Inferior parietal cortex (tissue), 1 donor: ENCODE measurements around the gene TPX2.
"Not testable (repeated sequence)": the region's sequence is repeated elsewhere in the genome, so short reads cannot be mapped to it uniquely, and the experiment has no call there.

Source experiments
- DNase-seq: peaks from one replicate; pipeline ENCODE4 v3.0.0-alpha.2; 2016; ENCODE audit errors: extremely low spot score

TPX2 gene

DNA sequence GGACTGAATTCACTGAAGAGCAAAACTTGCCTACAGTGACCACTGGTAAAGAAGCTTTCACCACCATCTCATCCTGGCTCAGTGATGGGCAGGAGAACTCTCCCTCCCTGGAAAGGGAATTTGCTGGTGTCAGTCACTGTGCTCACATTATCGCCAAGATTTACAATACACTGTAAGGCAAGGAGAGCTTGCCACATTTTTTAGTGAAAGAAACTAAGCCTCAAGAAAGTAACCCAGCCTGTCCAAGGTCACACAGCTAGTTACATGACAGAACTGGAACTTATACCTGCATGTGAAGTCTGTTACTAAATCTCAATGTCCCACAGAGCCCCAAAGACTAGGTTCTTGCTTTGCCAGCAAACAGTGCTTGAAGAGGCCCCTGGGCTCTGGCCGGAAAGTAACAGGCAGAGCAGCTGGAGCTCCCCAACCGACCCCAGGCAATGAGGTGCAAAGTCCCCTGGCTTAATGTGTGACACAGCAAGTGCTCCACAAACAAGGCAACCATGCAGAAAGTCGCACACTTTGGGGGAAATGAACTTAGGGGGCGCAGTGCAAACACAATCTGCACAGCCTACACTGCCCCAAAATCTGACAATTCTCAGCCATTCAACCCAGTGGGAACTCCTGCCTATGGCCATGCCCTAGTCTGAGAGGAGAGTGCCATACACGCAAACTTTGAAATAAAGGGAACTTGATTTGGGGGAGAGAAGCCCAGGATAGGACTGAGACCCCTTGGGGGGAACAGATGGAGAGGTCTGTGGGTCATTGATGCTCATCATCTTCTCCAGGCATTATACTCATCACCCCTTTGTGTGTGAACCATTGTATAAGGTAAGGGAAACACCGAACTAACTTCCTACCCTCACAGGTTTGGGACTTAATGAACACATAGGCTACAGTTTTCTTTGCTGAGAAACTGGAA, 18.3 kb upstream of the TPX2 start:
- DNase-seq = no peak

DNA sequence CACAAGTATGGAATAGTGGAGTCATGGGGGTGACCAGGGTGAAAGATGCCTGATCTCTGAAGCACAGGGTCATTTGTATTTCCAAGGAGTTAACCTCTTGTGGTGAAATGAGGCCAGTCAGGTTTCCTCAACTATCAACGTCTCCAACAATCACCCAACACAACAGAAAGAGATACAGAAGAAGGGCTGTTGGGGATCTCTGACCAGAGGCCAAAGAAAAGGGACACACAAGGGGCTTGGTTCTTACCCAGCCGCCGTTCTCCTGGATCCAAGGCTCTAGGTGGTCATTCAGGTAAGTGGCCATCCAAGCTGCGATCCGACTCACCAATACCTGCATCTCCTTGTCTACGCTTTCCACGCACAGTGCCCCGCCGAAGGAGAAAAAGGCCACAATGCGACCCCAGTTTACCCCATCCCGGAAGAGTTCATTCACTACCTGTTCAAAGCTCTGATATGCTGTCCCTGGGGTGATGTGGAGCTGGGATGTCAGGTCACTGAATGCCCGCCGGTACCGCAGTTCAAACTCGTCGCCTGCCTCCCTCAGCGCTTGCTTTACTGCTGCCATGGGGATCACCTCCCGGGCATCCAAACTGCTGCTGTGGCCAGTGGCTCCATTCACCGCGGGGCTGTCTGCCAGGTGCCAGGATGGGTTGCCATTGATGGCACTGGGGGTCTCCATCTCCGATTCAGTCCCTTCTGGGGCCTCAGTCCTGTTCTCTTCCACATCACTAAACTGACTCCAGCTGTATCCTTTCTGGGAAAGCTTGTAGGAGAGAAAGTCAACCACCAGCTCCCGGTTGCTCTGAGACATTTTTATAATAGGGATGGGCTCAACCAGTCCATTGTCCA, 17.5 kb upstream of the TPX2 start:
- DNase-seq = no peak

DNA sequence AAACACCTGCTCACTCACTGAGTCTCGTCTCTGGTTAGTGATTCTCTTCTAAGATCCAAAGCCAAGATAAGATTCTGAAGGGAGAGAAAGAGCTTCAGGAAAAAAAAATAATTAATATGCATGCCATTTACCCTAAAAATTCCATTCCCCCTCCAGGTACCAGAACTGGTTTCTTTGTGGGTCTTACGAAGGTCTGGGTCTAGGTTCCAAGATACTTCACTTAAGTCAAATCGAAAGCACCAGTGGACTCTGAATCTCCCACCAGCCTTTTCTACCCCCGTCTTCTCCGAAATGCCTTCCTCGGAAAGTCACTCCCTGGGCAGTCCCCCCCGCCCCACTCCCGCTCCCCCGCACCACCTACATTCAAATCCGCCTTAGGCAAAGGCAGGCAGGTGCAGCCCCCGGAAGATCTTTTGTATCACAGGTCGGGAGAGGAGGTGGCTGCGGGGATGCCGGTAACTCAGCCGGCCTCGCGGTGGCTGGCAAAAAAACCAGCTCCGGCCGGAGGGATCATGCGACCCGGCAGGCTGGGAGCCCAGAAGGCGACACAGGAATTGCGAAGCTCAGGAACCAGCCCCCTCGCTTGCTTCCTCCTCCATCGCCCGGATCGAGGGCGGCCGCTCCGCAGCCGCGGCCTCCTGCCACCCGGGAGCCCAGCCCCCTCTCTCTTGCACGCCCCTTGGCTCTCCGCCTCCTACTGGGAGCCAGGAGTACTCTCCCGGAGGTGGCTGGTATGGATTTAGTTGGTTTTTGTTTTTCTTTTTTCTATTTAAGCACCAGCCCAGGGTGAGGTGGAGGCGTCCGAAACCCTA, 16.6 kb upstream of the TPX2 start, which contains the start of gene BCL2L1:
Gene BCL2L1, minus strand, starts transcription at position 612 of the 812 bp plus-strand sequence. CDS start 650 bp downstream, outside the sequence.
- DNase-seq = peak; percentile 85

DNA sequence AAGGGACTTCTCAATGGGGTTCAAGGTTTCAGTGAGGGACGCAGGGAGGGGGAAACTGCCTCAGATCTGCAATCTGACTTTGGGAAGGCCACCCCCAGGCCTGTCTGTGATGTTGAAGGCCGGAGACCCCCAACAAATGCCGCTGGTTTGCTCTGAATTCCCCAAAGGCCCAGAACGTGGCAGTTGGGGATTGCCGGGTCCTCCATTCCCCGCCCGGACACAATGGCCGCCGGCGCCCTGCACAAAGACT, 16.1 kb upstream of the TPX2 start:
- no peak for DNase-seq

DNA sequence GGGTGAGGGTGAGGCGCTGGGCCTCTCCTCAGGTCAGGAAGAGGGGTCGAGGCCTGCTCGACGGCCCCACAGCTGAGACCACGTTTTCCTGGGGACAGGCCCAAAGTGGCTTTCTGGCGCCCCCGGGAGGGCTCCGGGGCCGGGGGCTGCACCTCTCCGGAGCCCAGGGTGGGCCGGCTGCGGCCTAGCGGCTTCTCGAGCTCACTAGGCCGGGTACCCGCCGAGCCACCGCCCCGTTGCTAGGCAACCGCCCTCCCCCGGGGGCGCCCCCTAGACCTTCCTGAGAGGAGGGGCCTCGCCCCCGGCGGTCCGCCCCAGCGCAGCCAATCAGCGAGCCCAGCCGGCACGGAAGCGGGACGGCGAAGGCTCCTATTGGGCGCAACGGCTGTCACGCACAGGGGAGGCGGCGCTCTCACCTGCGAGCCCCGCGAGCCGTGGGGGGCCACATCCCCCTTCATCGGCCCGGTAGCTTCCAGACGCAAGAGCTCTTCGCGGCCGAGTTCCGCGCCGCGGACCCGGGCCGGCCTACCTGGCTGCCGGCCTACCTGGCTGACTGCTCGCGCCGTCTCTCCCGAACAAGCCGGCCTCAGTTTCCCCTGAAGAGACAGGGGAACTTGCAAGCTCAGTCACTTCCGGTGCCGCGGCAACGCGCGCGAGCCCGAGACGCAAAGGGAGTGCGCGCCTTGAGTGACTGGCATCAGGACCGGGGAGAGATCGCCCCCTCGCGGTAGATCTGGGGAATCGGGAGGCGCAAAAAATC, 15.6 kb upstream of the TPX2 start:
- DNase-seq = peak; percentile 97

DNA sequence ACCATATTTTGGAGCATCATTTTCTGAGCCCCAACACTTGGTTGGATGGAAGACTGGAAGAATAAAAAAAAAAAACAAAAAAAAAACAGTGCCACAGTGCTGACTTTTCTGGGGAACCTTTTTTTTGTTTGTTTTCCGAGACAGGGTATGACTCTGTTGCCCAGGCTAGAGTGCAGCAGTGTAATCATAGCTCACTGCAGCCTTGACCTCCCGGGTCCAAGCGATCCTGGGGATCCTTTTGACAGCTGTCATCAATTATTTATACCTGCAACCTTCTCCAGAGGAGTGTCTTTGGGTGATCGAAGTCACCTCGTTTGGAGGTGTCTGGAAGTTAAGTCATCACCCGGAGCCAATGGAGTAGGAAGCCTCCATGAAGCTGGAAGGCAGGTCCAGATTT, 7.8 kb upstream of the TPX2 start:
- DNase-seq = no peak

DNA sequence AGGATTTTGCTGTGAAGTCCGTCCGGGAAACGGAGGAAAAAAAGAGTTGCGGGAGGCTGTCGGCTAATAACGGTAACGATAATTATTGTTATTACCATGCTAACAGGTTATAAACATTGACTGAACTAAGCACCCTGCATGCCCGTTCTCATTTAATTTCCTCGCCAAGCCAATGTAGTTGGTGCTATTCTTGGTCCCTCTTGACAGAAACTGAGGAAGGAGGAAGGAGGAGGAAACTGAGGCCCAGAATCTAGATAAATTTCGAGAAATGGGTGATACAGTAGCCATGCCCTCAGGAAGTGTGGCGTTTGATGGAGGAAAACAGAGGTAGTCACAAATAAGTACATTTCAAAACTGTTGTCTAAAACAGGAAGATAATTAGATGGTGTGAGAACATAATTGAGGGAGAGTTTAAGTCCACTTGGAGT, 474 bp downstream of the TPX2 start:
- no peak for DNase-seq

DNA sequence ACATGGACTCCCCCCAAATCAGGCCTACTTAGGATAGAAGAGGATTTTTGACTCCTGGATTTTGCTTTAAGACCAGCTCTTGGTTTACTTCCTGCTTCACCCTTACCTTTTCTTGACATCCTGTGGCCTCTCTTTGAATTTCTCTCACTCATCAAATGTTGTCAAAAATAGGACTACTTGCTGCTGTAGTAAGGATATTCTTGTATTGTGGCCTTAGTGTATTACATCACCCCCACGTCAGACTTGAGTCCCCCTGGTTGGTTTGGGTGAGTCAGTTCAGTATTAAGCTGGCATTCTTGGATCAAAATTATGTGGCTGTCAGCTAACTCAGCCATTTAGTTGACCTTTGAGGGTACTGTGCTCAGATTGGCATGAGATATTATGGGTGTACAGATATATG, 1.1 kb downstream of the TPX2 start:
- DNase-seq = no peak

DNA sequence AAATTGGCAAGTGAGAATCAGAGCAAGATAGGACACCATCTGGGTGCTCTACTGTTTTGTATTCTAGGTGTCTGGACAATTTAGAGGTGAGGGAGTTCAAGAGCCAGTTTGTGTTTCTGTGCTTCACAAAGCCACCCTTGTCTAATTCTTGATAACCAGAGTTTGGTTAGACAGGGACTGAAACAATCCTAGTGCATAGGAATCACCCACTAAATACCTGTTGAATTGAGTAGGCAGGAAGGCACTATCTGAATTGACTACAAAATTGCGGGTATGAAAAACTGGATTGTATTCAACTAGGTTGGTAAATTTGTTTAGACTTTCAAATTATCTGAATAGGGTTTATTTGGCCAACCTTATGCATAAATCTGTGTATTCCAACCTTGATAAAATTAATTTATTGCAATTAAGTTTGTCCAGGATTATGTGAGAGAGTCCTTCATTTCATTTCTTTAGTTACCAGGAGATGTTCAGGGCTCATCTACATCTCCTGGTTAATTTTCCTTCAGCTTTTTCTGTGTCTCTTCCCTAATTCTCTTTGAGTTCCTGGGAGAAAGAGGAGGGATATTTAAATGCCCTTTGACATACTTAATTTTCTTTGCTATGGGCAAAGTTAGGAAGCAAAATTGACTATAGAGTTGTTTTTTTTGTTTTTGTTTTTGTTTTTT, 1.7 kb downstream of the TPX2 start:
- no peak for DNase-seq

DNA sequence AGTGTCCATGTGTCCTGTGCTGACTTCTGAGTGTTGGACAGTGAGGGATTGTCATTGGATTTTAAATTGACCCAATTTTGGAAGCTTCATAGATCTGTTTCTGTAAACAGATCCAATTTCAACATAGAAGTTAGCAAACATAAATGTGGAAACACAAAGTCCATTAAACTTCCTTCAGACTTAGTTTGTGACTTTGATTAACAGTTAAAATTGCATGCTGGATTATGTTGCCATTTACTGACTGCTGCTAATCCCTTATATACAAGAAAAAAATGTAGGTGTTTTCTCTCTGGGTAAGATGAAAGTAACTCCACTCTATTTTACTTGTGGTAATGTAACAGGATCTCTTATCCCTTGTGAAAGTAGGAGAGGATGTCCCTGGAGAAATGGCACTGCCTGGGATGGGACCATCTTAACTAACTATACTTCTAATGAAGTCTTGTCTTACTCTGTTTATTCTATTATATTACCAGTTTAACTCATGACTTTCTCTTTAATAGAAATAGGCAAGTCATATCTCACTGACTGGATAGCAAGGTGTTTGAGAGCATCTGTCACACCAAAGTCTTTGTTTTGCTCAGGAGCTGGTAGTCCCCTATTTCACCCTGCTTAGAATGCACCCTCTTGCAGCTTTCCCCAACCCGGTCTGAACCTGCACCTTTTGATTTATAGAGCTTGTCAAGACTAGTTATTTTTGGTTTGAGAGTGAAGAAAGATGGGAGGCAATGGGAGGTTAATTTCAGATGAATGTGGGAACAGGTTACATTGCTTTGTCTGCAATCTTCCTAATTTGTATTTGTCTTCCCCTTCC, 7.2 kb downstream of the TPX2 start:
- DNase-seq = no peak

DNA sequence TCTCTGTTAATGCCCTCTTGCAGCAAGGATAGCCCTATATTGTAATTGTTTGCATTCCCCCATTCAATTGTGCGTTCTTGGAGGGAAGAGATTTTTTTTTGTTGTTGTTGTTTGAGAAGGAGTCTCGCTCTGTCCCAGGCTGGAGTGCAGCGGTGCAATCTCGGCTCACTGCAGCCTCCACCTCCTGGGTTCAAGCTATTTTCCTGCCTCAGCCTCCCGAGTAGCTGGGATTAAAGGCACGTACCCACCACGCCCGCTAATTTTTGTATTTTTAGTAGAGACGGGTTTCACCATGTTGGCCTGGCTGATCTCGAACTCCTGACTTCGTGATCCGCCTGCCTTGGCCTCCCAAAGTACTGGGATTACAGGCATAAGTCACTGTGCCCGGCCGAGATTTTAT, 7.9 kb downstream of the TPX2 start:
- not testable (repeated sequence) for DNase-seq

DNA sequence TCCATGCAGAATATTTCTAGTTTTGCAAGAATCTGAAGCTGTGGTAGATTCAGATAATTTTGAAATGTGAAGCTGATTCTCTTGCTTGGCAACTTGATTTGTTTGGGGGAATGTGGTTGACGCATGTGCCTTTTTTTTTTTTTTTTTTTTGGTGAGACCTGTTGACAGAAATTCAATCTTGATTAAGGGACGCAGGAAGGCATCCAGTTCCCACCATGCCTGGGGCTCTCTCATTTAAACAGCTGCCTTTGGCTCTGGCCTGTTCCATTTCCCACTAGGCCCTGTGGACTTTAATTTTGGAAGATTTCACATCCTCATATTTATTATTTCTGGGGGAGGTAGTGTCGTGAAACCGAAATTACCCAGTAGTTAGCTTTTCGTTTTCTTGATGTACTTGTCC, 8.6 kb downstream of the TPX2 start:
- no peak for DNase-seq

DNA sequence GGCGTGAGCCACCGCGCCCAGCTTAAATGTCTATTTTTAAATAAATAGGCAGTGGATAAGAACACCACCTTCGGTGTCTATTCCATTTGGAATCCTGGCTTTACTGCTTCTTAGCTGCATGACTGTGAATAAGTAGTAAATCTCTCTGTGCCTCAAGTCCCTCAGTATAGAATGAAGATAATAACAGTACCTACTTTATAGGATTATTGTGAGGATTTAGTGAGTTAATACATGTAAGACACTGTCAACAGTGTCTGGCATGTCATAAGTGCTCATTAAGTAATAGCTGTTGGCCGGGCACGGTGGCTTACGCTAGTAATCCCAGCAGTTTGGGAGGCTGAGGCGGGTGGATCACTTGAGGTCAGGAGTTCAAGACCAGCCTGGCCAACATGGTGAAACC, 10.1 kb downstream of the TPX2 start:
- DNase-seq = no peak

DNA sequence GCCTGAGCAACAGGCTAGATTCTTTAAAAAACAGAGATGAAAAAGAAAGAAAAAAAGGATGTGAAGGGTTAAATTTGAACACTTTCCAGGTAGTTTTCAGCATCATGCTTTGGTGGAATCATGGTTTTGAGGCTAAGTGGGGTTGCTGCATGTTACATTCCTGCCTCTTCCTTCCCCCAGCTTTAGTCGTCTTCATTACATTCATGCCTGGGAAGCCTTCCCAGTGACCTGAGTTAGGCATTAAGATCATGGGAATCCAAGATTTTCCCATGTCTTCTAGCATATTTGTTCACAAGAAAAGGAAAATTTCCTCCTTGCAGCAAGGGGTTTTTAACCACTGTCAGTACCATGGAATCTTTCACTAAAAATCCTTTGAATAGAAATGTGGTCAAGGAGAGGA, 12.0 kb downstream of the TPX2 start:
- DNase-seq = no peak

DNA sequence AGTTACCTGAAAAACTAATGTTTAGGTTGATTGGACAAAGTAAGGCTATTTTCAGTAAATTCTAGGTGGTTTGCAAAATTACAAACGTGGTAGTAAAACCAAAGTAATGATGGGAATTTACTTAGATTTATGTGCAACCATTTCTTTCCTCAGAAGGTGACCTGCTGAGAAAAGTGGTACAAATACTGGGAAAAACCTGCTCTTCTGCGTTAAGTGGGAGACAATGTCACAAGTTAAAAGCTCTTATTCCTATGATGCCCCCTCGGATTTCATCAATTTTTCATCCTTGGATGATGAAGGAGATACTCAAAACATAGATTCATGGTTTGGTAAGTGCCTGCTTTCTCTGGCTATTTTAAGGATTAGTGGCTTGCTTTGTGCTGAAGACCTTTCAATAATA, 18.2 kb downstream of the TPX2 start:
- DNase-seq = no peak

DNA sequence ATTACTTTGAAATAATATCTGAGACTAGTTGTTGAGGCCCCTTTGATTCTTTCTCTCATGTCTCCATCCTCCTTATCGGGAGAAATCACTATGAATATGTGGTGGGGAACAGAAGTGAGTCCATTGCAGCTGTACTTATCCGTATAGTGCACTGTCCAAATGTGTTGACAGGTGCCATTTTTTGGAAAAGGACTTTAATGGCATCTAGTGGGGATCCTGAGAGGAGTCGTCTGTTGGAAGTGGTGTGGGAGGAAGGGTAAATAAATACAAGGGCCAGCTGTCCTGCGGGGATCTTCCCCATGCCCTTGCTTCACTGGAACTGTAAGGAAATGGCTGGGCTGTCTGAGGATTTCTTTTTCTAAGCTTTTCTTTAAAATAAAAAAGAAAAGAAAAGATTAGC, 19.4 kb downstream of the TPX2 start:
- no peak for DNase-seq

DNA sequence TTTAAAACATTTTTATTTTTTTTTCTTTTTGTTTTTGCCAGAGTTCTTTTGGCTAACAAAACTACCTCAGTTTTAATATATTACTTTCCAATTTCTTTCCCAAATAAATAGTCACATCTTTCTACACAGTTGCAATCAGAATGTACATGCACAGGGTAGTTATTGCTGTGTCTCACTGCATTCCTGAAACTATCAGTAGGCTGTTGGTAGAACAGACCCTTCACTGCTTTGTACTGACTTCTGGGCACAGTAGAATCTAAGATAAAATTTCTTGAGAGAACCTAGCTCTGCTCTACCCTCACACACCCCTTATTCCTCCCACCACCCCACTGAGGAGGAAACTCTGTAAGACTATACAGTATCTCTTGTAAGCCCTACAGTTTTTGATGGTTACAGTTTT, 19.9 kb downstream of the TPX2 start:
- no peak for DNase-seq

DNA sequence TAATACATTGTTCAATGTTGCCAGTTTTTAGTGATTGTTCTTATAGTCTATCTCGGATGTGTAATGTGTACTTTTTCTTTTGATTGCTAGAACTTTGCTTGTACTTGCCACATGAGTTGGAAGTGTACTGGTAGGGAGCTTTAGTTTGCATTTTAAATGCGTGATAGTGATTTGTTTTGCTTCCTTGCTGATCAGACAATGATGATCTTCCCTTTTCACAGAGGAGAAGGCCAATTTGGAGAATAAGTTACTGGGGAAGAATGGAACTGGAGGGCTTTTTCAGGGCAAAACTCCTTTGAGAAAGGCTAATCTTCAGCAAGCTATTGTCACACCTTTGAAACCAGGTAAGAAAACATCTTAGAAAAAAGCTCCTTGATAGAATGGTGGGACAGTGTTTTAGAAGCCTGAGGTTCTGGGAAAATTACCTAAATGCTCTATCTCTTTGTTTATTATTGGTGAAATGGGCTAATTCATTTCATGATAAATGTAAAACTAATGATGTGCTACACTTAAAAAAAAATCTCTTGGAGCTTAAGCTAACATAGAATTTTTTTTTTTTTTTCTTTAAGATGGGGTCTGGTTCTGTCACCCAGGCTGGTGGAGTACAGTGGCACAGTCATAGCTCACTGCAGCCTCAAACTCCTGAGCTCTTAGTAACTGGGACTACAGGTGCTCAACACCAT, 20.9 kb downstream of the TPX2 start:
- DNase-seq = no peak

DNA sequence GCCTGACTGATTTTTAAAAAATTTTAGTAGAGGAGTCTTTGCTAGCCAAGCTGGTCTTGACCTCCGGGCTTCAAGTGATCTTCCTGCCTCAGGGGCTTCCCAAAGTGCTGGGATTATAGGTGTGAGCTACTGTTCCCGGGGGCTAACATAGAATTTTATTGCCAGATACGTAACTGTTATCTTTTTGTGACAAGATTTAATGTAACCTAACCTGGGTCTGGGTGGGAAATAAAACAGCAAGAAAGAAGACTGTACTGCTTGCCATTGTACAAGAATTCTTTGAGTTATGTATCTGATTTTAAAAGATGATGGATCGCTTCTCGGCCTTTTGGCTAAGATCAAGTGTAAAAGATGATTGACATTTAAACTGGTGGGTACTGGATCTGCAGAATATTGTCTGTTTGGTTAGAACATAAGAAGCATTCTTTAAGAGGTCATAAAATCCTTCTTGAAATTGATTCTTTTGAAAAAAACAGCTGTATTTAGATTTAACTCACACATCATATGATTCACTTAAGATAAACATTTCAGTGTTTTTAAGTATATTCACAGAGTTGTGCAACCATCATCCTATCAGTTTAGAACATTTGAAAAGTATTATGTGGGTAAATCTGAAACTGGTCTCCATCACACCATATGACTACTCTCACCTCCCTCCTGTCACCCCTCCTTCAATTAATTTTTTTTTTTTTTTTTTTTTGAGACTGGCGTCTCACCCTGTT, 21.6 kb downstream of the TPX2 start:
- no peak for DNase-seq
